Osteocyte (in vitro differentiated cells): ENCODE measurements around the gene POLK. TPM values are rescaled to one million over a fixed set of nuclear protein-coding genes. Genes with fewer than 3 reads are reported as not detected.

Experiments
- DNase-seq: peaks from one replicate; pipeline ENCODE4 v3.0.0; 2021; ENCODE audit warnings: mixed read lengths; ENCODE audit not compliant: unreplicated experiment; ENCODE audit errors: extremely low spot score
- H3K27ac Mint-ChIP-seq: one replicate; pipeline ENCODE4 v1.8.0; 2021; ENCODE audit warnings: mild to moderate bottlenecking, mixed read lengths; ENCODE audit not compliant: unreplicated experiment
- H3K27me3 Mint-ChIP-seq: one replicate; pipeline ENCODE4 v1.8.0; 2021; ENCODE audit warnings: mixed read lengths; ENCODE audit not compliant: unreplicated experiment
- H3K36me3 Mint-ChIP-seq: one replicate; pipeline ENCODE4 v1.8.0; 2021; ENCODE audit warnings: mixed read lengths; ENCODE audit not compliant: unreplicated experiment
- H3K4me1 Mint-ChIP-seq: one replicate; pipeline ENCODE4 v1.8.0; 2021; ENCODE audit warnings: mixed read lengths; ENCODE audit not compliant: unreplicated experiment
- H3K4me3 Mint-ChIP-seq: one replicate; pipeline ENCODE4 v1.8.0; 2021; ENCODE audit warnings: mild to moderate bottlenecking, moderate library complexity, mixed read lengths; ENCODE audit not compliant: unreplicated experiment
- H3K9me3 Mint-ChIP-seq: one replicate; pipeline ENCODE4 v1.8.0; 2021; ENCODE audit warnings: mixed read lengths; ENCODE audit not compliant: unreplicated experiment
- CTCF ChIP-seq: fragments of 200-600 bp; sonication (generic); IDR thresholded peaks from 2 replicates; pipeline ENCODE4 v1.5.0; 2021; ENCODE audit warnings: antibody characterized with exemption, mild to moderate bottlenecking, moderate library complexity
- total RNA-seq: library from RNA; stranded (reverse); gene quantifications from 2 replicates; pipeline ENCODE4 v1.2.1, GENCODE V29; 2021

Gene POLK
- total RNA-seq, 1 donor from 2014 or later: 28.9 TPM

- peaks cover 47% of the 10 kb centered on the region for H3K4me1 Mint-ChIP-seq
These were observed 1.3 kb upstream of the POLK start for GRCh38 chr5:75510417-75510835.

DNA sequence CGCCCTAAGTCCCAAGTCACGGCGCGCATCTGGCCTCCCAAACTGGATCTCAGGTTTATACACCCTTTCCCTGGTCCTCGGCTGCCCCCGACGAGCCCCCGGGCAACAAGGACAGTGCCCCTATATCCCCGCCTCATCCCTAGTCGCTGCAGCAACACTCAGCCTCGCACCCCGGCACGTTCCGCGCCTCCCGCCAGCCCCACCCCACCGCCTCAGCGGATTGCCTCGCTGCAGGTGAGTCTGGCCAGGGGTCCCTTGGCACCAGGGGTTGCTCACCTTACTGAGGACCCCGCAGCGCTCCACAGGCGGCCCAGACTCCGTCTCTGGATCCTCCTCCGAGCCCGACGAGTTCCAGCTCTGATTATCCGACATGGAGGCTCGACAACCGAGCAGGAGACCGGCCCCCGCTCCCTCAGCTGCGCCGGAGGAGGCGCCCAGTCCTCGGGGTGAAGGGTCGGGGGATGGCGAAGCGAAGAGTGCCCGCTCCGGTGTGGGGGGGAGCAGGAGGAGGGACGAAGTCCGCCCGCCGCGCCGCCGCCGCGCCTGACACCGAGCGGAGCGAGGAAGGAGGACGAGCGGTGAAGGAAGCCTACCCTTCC, 756 bp upstream of the POLK start:
- peak; percentile 87 for DNase-seq
- Mint-ChIP-seq H3K27me3 (no peaks in the 10 kb centered on the region), H3K36me3 (peaks cover 2% of the 10 kb centered on the region), H3K27ac (peak overlapping the region; percentile 98), H3K4me1 (peaks cover 44% of the 10 kb centered on the region), H3K9me3 (peaks cover 5% of the 10 kb centered on the region), H3K4me3 (peak overlapping the region; percentile 99)
- no peak for TF ChIP-seq CTCF

More at GRCh38 chr5:75510417-75510835, 1.3 kb upstream of the POLK start:
- Mint-ChIP-seq H3K4me3 (peak overlapping the region; percentile 99), H3K9me3 (peaks cover 5% of the 10 kb centered on the region), H3K36me3 (peaks cover 4% of the 10 kb centered on the region), H3K27ac (peak overlapping the region; percentile 98), H3K27me3 (no peaks in the 10 kb centered on the region)
- no peak for TF ChIP-seq CTCF
- DNase-seq: no peak

DNA sequence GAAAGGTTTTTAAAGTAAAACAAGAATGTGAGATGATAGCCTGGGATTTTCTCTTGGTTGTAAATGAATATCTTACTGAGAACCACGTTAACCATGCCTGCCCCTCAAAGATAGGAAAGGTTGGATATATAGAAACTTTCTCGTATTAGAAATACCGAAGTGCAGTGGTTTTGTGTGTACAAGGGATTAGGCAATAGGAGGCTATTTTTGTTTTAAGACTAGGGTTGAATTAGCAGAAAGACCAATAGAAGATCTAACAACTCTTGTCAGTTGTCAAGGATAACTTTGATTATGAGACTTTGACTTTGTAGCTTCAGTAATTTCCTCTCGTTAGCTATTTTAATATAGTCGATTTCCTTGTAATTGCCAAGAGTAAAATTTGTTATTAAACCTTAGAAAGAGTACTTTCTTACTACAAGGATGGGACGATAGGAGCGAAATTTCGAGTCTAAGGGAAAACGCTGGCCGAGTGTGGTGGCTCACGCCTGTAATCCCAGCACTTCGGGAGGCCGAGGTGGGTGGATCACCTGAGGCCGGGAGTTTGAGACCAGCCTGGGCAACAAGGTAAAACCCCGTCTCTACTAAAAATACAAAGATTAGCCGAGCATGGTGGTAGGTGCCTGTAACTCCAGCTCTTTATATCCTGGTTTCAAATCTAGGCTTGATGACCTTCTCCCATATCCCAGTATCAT, 838 bp downstream of the POLK start:
- Mint-ChIP-seq H3K4me3 (peak overlapping the region; percentile 99), H3K36me3 (peaks cover 2% of the 10 kb centered on the region), H3K27me3 (no peaks in the 10 kb centered on the region), H3K27ac (peak overlapping the region; percentile 98), H3K9me3 (peaks cover 5% of the 10 kb centered on the region), H3K4me1 (peaks cover 44% of the 10 kb centered on the region)
- no peak for TF ChIP-seq CTCF
- no peak for DNase-seq

DNA sequence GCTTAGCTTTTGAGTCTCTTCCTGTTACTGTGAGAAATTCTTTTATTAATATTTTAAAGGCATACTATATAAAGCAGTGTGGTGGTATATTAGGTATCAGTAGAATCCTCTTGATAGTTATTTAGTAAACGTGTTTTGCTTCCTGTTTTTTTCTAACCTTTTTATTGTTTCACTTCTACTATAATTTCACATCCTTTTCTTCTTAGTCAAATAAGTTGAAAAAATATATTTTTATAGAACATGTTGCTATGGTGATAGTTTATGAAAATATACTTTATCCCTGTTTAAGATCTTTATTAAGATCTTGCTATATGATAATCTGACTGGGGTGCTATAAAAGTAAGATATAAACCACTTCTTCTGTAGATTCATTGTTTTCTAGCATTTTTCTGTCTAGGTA, 2.1 kb downstream of the POLK start:
- Mint-ChIP-seq H3K27ac (no peak overlapping the region), H3K4me3 (no peak overlapping the region), H3K27me3 (no peaks in the 10 kb centered on the region), H3K4me1 (peaks cover 41% of the 10 kb centered on the region), H3K9me3 (no peaks in the 10 kb centered on the region), H3K36me3 (no peaks in the 10 kb centered on the region)
- TF ChIP-seq CTCF: no peak
- DNase-seq: no peak

DNA sequence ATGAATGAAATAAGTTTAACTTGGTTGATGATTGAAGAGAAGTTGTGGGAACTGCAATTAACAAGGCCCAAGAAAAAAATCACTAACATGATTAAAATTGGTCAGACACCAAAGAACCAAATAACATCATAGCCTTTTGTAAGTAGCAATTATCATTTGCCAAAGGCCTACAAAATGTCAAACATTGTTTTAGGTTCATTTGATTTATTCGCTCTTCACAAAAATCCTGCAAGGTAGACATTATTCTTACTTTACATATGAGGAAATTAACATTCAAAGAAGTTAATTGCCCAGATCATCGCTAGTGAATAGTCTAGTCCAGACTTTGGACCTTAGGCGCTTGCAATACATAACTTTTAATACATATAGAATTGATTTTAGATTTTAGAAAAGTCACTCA, 2.6 kb downstream of the POLK start:
- peaks cover 38% of the 10 kb centered on the region for H3K4me1 Mint-ChIP-seq
- H3K27ac Mint-ChIP-seq: no peak overlapping the region
- no peaks in the 10 kb centered on the region for H3K9me3 Mint-ChIP-seq
- H3K4me3 Mint-ChIP-seq: no peak overlapping the region
- no peak for DNase-seq
- no peaks in the 10 kb centered on the region for H3K27me3 Mint-ChIP-seq
- TF ChIP-seq CTCF: no peak
- H3K36me3 Mint-ChIP-seq: no peaks in the 10 kb centered on the region
